ENCODE results near the gene KLHL26.
A peak's percentile ranks its signal among the peaks of the same experiment; 100 is the strongest.
"Not testable (repeated sequence)": the region's sequence is repeated elsewhere in the genome, so short reads cannot be mapped to it uniquely, and the experiment has no call there.

Gene KLHL26

GRCh38 chr19:18666784-18667183 lies 30.0 kb downstream of the KLHL26 start:
- no peak for DNase-seq (ENCODE audit: low read depth)

- DNase-seq (ENCODE audit: low read depth) = no peak
Measured at GRCh38 chr19:18667531-18668251, 30.9 kb downstream of the KLHL26 start.

DNA sequence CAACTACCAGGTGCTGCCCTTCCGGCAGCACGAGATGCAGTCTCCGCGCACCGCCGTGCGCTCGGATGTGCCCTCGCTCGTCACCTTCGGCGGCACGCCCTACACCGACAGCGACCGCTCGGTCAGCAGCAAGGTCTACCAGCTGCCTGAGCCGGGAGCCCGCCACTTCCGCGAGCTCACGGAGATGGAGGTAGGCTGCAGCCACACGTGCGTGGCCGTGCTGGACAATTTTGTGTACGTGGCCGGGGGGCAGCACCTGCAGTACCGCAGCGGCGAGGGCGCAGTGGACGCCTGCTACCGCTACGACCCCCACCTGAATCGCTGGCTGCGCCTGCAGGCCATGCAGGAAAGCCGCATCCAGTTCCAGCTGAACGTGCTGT lies 31.4 kb downstream of the KLHL26 start:
- no peak for DNase-seq (ENCODE audit: low read depth)

DNA sequence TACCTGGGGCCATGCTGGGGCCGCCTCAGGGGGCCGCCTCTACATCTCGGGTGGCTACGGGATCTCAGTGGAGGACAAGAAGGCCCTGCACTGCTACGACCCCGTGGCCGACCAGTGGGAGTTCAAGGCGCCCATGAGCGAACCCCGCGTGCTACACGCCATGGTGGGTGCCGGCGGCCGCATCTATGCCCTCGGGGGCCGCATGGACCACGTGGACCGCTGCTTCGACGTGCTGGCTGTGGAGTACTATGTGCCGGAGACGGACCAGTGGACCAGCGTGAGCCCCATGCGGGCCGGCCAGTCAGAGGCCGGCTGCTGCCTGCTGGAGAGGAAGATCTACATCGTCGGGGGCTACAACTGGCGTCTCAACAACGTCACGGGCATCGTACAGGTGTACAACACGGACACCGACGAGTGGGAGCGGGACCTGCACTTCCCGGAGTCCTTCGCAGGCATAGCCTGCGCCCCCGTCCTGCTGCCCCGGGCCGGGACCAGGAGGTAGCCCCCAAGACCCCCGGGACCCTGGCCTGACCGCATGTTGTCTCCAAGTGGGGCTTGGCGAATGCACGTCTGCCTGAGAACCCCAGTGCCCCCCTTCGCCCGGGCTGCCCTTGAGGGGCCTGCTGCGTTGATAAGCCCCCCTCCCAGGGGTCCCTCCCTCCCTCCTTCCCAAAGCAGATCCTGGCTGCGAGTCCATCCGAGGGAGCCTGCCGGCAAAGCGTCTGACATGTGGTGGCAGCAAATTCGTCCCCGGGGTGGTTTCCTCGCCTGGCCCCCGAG lies 32.1 kb downstream of the KLHL26 start:
- no peak for DNase-seq (ENCODE audit: low read depth)

DNA sequence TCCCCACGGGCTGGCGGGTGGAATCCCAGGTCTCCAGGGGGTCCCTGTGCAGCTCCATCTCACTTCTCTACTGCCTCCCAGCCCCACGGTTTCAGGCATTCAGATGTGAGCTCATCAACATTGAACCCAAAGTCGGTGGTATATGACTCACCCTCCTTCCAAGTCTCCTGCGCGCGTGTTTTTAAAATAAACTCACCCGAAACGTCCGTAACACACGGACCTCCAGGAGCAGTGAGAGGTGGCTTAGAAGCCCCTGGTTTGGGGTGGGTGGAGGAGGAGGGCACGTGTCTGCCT lies 32.6 kb downstream of the KLHL26 start:
- no peak for DNase-seq (ENCODE audit: low read depth)

DNA sequence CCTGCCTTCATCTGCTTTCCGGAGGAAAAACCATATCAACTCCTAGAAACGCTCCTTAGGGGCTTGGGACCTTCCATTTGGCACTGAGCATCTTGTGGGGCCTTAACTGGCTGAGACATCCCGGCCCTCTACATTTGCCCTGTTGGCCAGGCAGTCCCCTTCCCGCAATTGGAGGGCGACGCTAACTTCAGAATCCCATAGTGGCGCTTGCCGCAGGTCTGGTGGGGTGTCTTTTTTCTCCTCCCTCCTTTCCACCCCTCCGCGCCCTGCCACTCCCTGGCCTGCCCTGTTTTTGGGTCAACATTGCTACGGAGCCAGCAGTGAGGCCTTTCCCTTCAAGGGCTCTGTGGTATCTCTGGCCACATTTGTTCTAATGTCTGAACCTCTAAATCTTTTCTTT lies 33.1 kb downstream of the KLHL26 start:
- DNase-seq (ENCODE audit: low read depth) = no peak

GRCh38 chr19:18670312-18670711 lies 33.5 kb downstream of the KLHL26 start:
- DNase-seq (ENCODE audit: low read depth) = no peak

- no peak for DNase-seq (ENCODE audit: low read depth)
Measured at GRCh38 chr19:18671303-18672043, 34.6 kb downstream of the KLHL26 start.

- no peak for DNase-seq (ENCODE audit: low read depth)
Measured at GRCh38 chr19:18672044-18672451, 35.2 kb downstream of the KLHL26 start.

- no peak for DNase-seq (ENCODE audit: low read depth)
Measured at GRCh38 chr19:18672606-18673337, 35.9 kb downstream of the KLHL26 start.

DNA sequence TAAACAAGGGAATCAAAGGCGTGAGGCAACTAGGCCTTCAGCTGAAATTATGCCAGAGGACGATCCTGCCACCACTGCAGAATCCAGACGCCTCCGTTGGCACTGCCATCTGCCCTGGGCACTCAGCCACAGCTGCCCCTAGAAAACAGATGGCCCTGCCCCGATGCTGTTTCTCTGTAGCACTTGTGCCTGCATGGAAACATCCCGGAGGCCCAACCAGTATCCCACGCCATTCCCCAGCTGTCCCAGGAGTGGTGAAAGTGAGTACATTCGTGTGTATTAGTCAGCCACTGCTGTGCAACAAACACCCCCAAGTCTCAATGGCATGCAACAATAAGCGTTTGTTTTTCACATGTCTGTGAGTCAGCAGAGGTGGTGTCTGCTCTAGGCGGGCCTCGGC lies 37.8 kb downstream of the KLHL26 start:
- no peak for DNase-seq (ENCODE audit: low read depth)

- no peak for DNase-seq (ENCODE audit: low read depth)
Measured at GRCh38 chr19:18675779-18676178, 39.0 kb downstream of the KLHL26 start.

DNA sequence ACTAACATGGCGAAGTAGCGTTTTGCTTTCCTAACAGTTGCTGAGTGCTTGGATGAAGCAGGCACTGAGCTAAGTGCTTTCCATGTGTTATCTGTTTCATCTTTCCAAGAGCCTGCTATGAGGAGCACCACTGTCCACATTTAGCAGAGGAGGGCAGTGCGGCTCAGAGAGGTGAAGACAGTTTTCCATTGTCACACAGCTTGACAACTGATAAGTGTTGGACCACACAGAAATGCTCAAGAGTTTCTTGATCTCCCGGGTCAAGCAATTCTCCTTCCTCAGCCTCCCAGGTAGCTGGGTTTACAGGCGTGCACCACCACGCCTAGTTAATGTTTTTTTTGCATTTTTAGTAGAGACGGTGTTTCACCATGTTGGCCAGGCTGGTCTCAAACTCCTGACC lies 39.9 kb downstream of the KLHL26 start:
- DNase-seq (ENCODE audit: low read depth) = no peak

GRCh38 chr19:18677156-18677555 lies 40.3 kb downstream of the KLHL26 start:
- no peak for DNase-seq (ENCODE audit: low read depth)

DNA sequence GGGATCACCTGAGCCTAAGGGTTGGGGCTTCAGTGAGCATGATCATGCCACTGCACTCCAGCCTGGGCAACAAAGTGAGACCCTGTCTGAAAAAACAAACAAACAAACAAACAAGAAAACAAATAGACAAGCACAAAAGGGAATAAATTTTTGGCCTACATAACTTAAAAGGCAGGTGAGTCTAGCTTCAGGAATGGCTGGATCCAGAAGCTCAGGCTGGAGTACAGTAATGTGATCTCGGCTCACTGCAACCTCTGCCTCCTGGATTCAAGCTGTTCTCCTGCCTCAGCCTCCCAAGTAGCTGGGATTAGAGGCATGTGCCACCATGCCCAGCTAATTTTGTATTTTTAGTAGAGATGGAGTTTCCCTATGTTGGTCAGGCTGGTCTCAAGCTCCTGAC lies 43.3 kb downstream of the KLHL26 start:
- not testable (repeated sequence) for DNase-seq (ENCODE audit: low read depth)

DNA sequence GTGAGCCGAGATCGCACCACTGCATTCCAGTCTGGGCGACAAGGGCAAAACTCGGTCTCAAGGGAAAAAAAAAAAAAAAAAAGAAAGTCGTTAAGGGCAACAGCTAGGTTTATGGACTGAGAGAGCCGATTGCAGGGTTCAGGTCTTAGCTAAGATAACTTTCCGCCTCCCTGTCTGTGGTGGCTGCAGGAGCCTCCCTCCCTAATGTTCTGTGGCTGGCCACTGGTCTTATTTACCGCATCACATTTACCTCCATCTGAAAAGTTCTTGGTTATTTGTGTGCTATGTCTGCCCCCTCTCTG lies 45.9 kb downstream of the KLHL26 start:
- no peak for DNase-seq (ENCODE audit: low read depth)

GRCh38 chr19:18683109-18683957 lies 46.5 kb downstream of the KLHL26 start, which contains the start of gene CRTC1:
Gene CRTC1 (plus strand): TSS chr19:18683680. CDS start chr19:18683703, 23 bp downstream.
- DNase-seq (ENCODE audit: low read depth) = peak; percentile 88

- no peak for DNase-seq (ENCODE audit: low read depth)
Measured at GRCh38 chr19:18683958-18684641, 47.3 kb downstream of the KLHL26 start.

GRCh38 chr19:18684642-18684993 lies 47.8 kb downstream of the KLHL26 start:
- DNase-seq (ENCODE audit: low read depth) = no peak

- no peak for DNase-seq (ENCODE audit: low read depth)
Measured at GRCh38 chr19:18685597-18686190, 48.9 kb downstream of the KLHL26 start.
